Naive thymus-derived CD4-positive, alpha-beta T cell (primary cell): ENCODE results near the gene ESYT3. TPM values are rescaled to one million over a fixed set of nuclear protein-coding genes. Genes with fewer than 3 reads are reported as not detected.

Experiments
- ATAC-seq: fragments of 150-1000 bp; cut with Tn5 transposase; 2 replicates; pipeline ENCODE4 v1.10.0; 2021; ENCODE audit warnings: mild to moderate bottlenecking, moderate library complexity
- CTCF ChIA-PET: fragments of 350-600 bp; sonication (Branson Sonifier 250); formaldehyde crosslinking; loops from one replicate; lab custom pipeline; 2021; ENCODE audit warnings: antibody characterized with exemption; lab: Charles Lee
- POLR2A ChIA-PET: fragments of 350-600 bp; sonication (Branson Sonifier 250); formaldehyde crosslinking; loops from one replicate; lab custom pipeline; 2021; ENCODE audit warnings: antibody characterized with exemption, inconsistent platforms; lab: Charles Lee
- DNase-seq, 9 donors: peaks; one replicate each; pipeline versions ENCODE4 v3.0.0 to v3.0.0-alpha.2; 2020 to 2022; ENCODE audit warnings: mixed read lengths in 1 of 9
- H3K27ac ChIP-seq: one replicate; pipeline ENCODE4 v1.7.0; 2013; ENCODE audit warnings: mild to moderate bottlenecking, low read depth, low read length, moderate library complexity
- H3K27me3 ChIP-seq, 2 donors: one replicate each; pipeline ENCODE4 v1.7.0; 2013; ENCODE audit warnings: low read length in 2 of 2, mild to moderate bottlenecking in 2 of 2, moderate library complexity in 2 of 2; ENCODE audit not compliant: control insufficient read depth in 2 of 2, insufficient read depth in 2 of 2
- H3K36me3 ChIP-seq, 3 experiments: 1 replicate in 2 of 3; 2 replicates in 1 of 3; pipeline ENCODE4 v1.7.0; 2013; ENCODE audit warnings: low read length in 3 of 3, mild to moderate bottlenecking in 3 of 3, moderate library complexity in 1 of 3; ENCODE audit not compliant: insufficient read depth in 3 of 3, control insufficient read depth in 2 of 3
- H3K4me1 ChIP-seq, 2 donors: one replicate each; pipeline ENCODE4 v1.7.0; 2013; ENCODE audit warnings: low read length in 2 of 2, mild to moderate bottlenecking in 2 of 2, moderate library complexity in 1 of 2; ENCODE audit not compliant: control insufficient read depth in 2 of 2, insufficient read depth in 2 of 2
- H3K4me3 ChIP-seq: 2 replicates; pipeline ENCODE4 v1.7.0; 2013; ENCODE audit warnings: mild to moderate bottlenecking, low read length
- H3K9me3 ChIP-seq, 3 experiments: 1 replicate in 2 of 3; 2 replicates in 1 of 3; pipeline ENCODE4 v1.7.0; 2013; ENCODE audit warnings: low read length in 3 of 3; ENCODE audit not compliant: control insufficient read depth in 2 of 3
- H3K27ac Mint-ChIP-seq, 9 donors: one replicate each; pipeline ENCODE4 v1.8.0; 2020 to 2022; ENCODE audit warnings: mixed read lengths in 9 of 9, mild to moderate bottlenecking in 8 of 9, moderate library complexity in 5 of 9, inconsistent platforms in 2 of 9
- H3K27me3 Mint-ChIP-seq, 5 donors: one replicate each; pipeline ENCODE4 v1.8.0; 2021 to 2022; ENCODE audit warnings: mixed read lengths in 5 of 5, mild to moderate bottlenecking in 1 of 5
- H3K36me3 Mint-ChIP-seq, 5 donors: one replicate each; pipeline ENCODE4 v1.8.0; 2020 to 2022; ENCODE audit warnings: mixed read lengths in 5 of 5, mild to moderate bottlenecking in 3 of 5, inconsistent platforms in 1 of 5
- H3K4me1 Mint-ChIP-seq, 7 donors: one replicate each; pipeline ENCODE4 v1.8.0; 2020 to 2022; ENCODE audit warnings: mixed read lengths in 7 of 7, mild to moderate bottlenecking in 3 of 7, inconsistent platforms in 1 of 7
- H3K4me3 Mint-ChIP-seq, 10 donors: one replicate each; pipeline ENCODE4 v1.8.0; 2020 to 2022; ENCODE audit warnings: mild to moderate bottlenecking in 10 of 10, mixed read lengths in 10 of 10, moderate library complexity in 6 of 10, inconsistent platforms in 2 of 10
- H3K9me3 Mint-ChIP-seq, 11 donors: one replicate each; pipeline ENCODE4 v1.8.0; 2020 to 2022; ENCODE audit warnings: mixed read lengths in 11 of 11, mild to moderate bottlenecking in 4 of 11, inconsistent platforms in 1 of 11, moderate library complexity in 1 of 11
- intact Hi-C, 2 donors: fragments of 100-400 bp; cut with micrococcal nuclease; formaldehyde crosslinking; loops; one replicate each; pipeline ENCODE4 v1.15.1; 2023
- polyA plus RNA-seq, 2 donors: library from polyadenylated mRNA; unstranded; fragments of 300-500 nt; fragmentation: Illumina TruSeq; gene quantifications; one replicate each; pipeline ENCODE4 v1.2.3, GENCODE V29; 2021
- total RNA-seq, 6 experiments: library from RNA in 5 of 6; stranded (reverse) in 5 of 6; gene quantifications; 1 replicate in 5 of 6; 2 replicates in 1 of 6; pipeline ENCODE4 v1.2.3 and lab custom pipeline; 2021 to 2026

ESYT3 gene
- total and polyA plus RNA-seq, 7 experiments from 2014 or later: 0.14 to 0.41 (median 0.32) TPM; not detected in 4

DNA sequence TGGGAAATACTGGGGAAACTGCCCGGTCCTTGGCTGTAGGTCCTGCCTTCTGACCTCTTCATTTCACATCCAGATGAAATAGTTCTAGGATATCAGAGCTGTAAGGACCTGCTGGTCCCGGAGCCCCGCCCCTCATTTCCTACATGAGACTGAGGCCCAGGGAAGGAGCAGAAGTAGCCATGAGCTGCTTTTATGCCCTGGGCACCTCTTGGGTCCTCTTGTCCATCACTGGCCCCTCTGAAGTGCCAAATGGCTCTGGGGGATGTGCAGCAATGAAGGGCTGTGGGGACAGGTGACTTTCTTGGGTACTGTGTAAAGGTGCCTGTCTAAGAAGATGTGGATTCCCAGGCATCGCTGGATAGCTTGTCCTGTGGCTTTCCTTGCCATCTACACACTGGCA lies 40.3 kb upstream of the ESYT3 start:
- CTCF ChIA-PET: interaction anchor here (0.7 kb wide), 1 partner anchor 43 kb away, joined by 3 read pairs; no protein-coding TSS in a partner anchor

DNA sequence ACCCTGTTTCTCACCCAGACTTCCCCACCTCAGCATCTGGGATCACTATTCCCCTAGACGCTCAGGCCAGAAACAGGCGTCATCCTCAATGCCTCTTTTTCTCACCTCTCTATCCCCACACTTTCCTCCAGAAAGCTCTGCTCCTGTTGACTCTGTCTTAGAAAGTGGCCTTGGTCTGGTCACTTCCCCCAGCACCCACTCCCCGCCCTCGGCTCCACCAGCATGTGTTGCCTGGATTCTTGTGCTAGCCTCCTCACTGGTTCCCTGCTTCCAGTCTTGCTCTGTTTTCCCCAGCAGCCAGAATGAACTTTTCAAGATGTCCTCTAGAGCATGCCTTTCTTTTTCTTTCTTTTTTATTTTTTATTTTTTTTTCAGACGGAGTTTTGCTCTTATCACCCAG lies 39.7 kb upstream of the ESYT3 start:
- Histone ChIP-seq H3K27me3 (no peaks in the 10 kb centered on the region), H3K27ac (no peak overlapping the region), H3K9me3 (no peaks in the 10 kb centered on the region), H3K4me1 (no peaks in the 10 kb centered on the region), H3K4me3 (no peak overlapping the region), H3K36me3 (no peaks in the 10 kb centered on the region)
- no peak for DNase-seq
- ATAC-seq: no peak
- POLR2A ChIA-PET: no interaction called here
- intact Hi-C loops: no loop called here
- Mint-ChIP-seq H3K4me1 (no peaks in the 10 kb centered on the region), H3K27me3 (peaks cover 0 to 9% (median 4%) of the 10 kb centered on the region in 5 donors), H3K9me3 (no peaks in the 10 kb centered on the region), H3K4me3 (no peak overlapping the region), H3K27ac (no peak overlapping the region), H3K36me3 (no peaks in the 10 kb centered on the region)
- CTCF ChIA-PET: no interaction called here

More for the DNA sequence above, 40.3 kb upstream of the ESYT3 start:
- H3K36me3 Mint-ChIP-seq: no peaks in the 10 kb centered on the region
- DNase-seq (no peak), ATAC-seq (no peak)
- H3K27ac Mint-ChIP-seq: no peak overlapping the region
- intact Hi-C loops: no loop called here
- no peak overlapping the region for H3K27ac ChIP-seq
- POLR2A ChIA-PET: no interaction called here
- H3K4me3 ChIP-seq: no peak overlapping the region
- H3K9me3 Mint-ChIP-seq: no peaks in the 10 kb centered on the region
- no peak overlapping the region for H3K4me3 Mint-ChIP-seq
- no peaks in the 10 kb centered on the region for H3K36me3 ChIP-seq
- H3K4me1 Mint-ChIP-seq: no peaks in the 10 kb centered on the region
- H3K9me3 ChIP-seq: no peaks in the 10 kb centered on the region
- peaks cover 0 to 11% (median 4%) of the 10 kb centered on the region in 5 donors for H3K27me3 Mint-ChIP-seq
- H3K27me3 ChIP-seq: no peaks in the 10 kb centered on the region
- no peaks in the 10 kb centered on the region for H3K4me1 ChIP-seq

DNA sequence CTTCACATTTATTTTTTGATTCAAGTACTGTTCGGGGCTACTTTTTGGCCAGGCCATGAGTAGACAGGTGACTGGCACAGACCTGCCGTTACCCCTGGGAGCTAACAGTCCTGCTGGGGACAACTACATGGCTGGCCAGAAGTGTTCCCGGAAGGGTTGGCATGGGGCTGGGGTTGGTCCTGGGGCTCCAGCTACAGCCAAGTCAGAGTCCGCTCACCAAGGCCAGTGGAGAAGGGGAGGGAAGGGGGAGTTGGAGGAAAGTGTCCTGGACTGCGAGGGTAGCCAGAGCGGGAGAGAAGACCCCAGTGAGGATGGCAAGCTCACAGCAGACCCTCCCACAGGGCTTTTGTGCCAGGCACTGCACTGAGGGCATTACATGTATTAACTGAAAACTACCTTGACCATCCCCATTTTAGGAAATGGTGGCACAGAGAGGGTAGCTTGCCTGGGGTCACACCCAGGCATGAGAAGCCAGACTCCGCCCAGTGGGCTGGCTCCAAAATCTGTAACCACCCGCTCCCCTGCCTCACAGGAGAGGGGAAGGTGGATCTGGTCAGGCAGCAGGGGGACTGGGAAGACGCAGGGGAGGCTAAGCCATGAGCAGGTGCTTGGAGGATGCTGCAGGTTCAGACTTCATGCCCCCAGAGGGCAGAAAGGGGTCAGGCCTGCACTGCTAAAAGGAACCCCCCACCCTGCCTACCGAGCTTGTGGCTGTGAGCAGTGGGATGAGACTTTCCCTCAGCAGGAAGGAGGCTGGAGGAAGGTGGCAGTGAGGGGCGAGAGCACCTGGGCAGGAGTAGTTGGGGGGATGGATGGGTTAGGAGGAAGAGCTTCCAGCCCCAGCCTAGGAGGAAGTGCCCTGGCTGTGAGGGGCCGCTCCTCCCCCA lies 38.3 kb upstream of the ESYT3 start:
- no peak for ATAC-seq
- H3K4me3 ChIP-seq: no peak overlapping the region
- no peaks in the 10 kb centered on the region for H3K4me1 Mint-ChIP-seq
- no peaks in the 10 kb centered on the region for H3K9me3 Mint-ChIP-seq
- DNase-seq: no peak
- no peaks in the 10 kb centered on the region for H3K36me3 Mint-ChIP-seq
- no peak overlapping the region for H3K27ac ChIP-seq
- no peaks in the 10 kb centered on the region for H3K27me3 ChIP-seq
- ChIA-PET CTCF (no interaction called here), POLR2A (no interaction called here)
- intact Hi-C loops: no loop called here
- peaks cover 0 to 5% (median 0%) of the 10 kb centered on the region in 5 donors for H3K27me3 Mint-ChIP-seq
- no peaks in the 10 kb centered on the region for H3K4me1 ChIP-seq
- H3K4me3 Mint-ChIP-seq: no peak overlapping the region
- no peak overlapping the region for H3K27ac Mint-ChIP-seq
- H3K36me3 ChIP-seq: no peaks in the 10 kb centered on the region
- no peaks in the 10 kb centered on the region for H3K9me3 ChIP-seq

DNA sequence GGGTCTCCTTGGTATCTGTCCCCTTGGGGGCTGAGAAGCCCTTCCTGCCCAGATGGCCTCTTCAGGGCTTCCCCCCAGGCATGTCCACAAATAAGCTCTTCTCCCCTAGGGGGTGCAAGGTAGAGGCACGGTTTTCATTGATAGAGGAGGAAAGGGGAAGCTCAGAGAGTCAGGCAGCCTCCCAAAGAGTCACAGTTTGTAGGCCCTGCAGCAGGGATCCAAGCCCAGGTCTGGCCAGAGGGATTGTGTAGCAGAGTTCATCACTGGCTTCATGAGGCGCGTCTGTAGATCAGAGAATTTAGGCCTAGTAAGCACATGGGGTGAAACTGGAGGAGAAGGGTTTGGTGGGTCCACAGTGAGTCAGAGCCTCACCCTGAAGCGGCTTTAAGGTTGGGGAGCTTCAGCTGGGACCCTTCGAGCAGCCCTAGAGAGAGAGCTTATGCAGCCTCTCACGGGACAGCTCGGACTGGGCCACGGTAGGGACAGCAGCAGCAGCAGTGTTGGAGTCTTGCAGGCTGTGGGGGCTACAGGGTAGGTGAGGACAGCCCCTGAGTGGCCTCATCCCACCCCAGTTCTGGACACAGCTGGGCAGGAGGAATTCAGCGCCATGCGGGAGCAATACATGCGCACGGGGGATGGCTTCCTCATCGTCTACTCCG lies 37.5 kb upstream of the ESYT3 start:
- H3K36me3 ChIP-seq: no peaks in the 10 kb centered on the region
- no peaks in the 10 kb centered on the region for H3K27me3 ChIP-seq
- Mint-ChIP-seq H3K4me3 (no peak overlapping the region), H3K36me3 (no peaks in the 10 kb centered on the region), H3K27me3 (peaks cover 0 to 5% (median 0%) of the 10 kb centered on the region in 5 donors), H3K4me1 (no peaks in the 10 kb centered on the region), H3K27ac (no peak overlapping the region), H3K9me3 (no peaks in the 10 kb centered on the region)
- ATAC-seq: no peak
- intact Hi-C loops: no loop called here
- no peak overlapping the region for H3K4me3 ChIP-seq
- no peak overlapping the region for H3K27ac ChIP-seq
- CTCF ChIA-PET: no interaction called here
- POLR2A ChIA-PET: no interaction called here
- no peak for DNase-seq
- H3K9me3 ChIP-seq: no peaks in the 10 kb centered on the region
- H3K4me1 ChIP-seq: no peaks in the 10 kb centered on the region

DNA sequence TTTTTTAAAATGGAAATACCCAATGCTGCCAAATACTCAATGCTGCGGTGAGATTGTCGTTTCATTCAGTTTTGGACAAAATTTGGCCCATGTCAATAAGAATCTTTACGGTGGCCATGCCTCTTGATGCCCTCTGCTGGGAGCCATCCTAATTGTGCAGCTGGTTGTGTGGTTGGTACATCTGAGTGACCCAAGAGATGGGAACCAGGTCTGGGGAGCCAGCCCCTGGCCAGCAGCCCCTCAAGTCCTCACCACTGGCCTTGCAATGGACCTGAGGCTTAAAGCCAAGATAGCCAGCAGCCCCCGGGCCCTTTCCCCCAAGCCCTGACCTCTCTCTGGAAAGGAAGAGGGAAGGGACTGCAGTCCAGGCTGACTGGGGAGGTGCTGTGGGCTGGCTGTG lies 36.4 kb upstream of the ESYT3 start:
- no peaks in the 10 kb centered on the region for H3K9me3 Mint-ChIP-seq
- POLR2A ChIA-PET: no interaction called here

DNA sequence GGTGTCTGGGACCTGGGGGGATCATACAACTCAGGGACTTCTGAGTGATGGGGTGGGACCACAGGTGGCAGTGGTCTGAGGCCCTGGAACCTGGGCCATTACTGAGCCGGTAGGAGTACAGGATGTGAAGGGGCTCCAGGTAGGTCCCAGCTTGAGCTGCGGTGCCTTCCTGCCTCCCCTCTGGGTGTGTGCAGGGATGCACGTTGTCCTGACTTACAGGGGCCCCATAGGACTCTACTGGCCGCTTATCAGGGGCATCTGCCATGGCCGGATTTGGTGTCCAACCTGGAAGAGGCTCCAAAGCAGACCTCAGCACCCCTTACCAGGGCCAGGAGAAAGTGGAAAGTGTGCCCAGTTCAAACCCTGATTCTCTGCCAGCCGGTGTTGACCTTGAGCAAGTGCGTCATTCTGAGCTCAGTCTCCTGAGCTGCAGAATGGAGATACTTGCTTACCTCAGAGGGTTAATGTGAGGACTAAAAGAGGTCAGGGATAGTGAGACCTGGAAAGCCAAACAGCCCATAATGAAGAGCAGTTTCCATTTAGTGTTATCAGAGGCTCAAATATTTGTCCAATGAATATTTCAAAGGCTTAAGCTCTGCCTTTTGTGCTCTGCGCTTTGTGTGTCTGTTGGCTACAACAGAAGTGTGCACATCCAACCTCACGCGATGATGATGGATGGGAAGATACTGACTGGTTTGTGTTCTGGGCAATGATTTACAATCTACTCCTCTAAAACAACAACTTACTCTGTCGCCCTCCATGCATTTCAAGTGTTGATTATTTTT lies 35.4 kb upstream of the ESYT3 start:
- no peaks in the 10 kb centered on the region for H3K36me3 Mint-ChIP-seq
- H3K9me3 Mint-ChIP-seq: no peaks in the 10 kb centered on the region
- no peak overlapping the region for H3K27ac ChIP-seq
- no peak for ATAC-seq
- no peak for DNase-seq
- no peaks in the 10 kb centered on the region for H3K9me3 ChIP-seq
- no peaks in the 10 kb centered on the region for H3K36me3 ChIP-seq
- no peak overlapping the region for H3K27ac Mint-ChIP-seq
- peaks cover 0 to 5% (median 0%) of the 10 kb centered on the region in 5 donors for H3K27me3 Mint-ChIP-seq
- POLR2A ChIA-PET: no interaction called here
- H3K4me3 ChIP-seq: no peak overlapping the region
- intact Hi-C loops: loop anchor here in 1 of 2 donors (1.0 kb wide), 1 partner anchor 219 kb away; no protein-coding TSS in a partner anchor
- CTCF ChIA-PET: no interaction called here
- H3K4me3 Mint-ChIP-seq: no peak overlapping the region
- H3K27me3 ChIP-seq: no peaks in the 10 kb centered on the region
- no peaks in the 10 kb centered on the region for H3K4me1 Mint-ChIP-seq
- H3K4me1 ChIP-seq: no peaks in the 10 kb centered on the region

More for the DNA sequence above, 36.4 kb upstream of the ESYT3 start:
- Mint-ChIP-seq H3K27me3 (peaks cover 0 to 5% (median 0%) of the 10 kb centered on the region in 5 donors), H3K4me1 (no peaks in the 10 kb centered on the region), H3K36me3 (no peaks in the 10 kb centered on the region), H3K27ac (no peak overlapping the region), H3K4me3 (no peak overlapping the region)
- no peaks in the 10 kb centered on the region for H3K27me3 ChIP-seq
- H3K36me3 ChIP-seq: no peaks in the 10 kb centered on the region
- H3K9me3 ChIP-seq: no peaks in the 10 kb centered on the region
- H3K4me3 ChIP-seq: no peak overlapping the region
- DNase-seq (peak in 1 of 9 donors; percentile 4), ATAC-seq (no peak)
- intact Hi-C loops: loop anchor here in 1 of 2 donors (1.0 kb wide), 1 partner anchor 218 kb away; no protein-coding TSS in a partner anchor
- CTCF ChIA-PET: no interaction called here
- no peak overlapping the region for H3K27ac ChIP-seq
- H3K4me1 ChIP-seq: no peaks in the 10 kb centered on the region
